SK-N-SH (cell line): Measurements from ENCODE around the gene HDGFL3. TPM values are rescaled to one million over a fixed set of nuclear protein-coding genes. Genes with fewer than 3 reads are reported as not detected.

ENCODE experiments used
- CTCF ChIA-PET: fragments of 300-600, 350-600 bp; formaldehyde crosslinking; extraction: SDS; loops from one replicate; lab custom pipeline; 2021; lab: Yijun Ruan, JAX
- POLR2A ChIA-PET: fragments of 350-600 bp; sonication (Branson Sonifier 250); formaldehyde crosslinking; extraction: SDS; loops from one replicate; lab custom pipeline; 2020; ENCODE audit warnings: antibody characterized with exemption, inconsistent platforms; lab: Yijun Ruan, JAX
- DNase-seq: peaks from one replicate; pipeline ENCODE4 v3.0.0; 2012
- H2AFZ ChIP-seq: fragments of 200-600 bp; sonication (generic); 2 replicates; pipeline ENCODE4 v1.8.1; 2016; ENCODE audit warnings: antibody characterized with exemption, mild to moderate bottlenecking, low read depth
- H3F3A ChIP-seq: fragments of 200-600 bp; sonication (generic); replicated peaks from 2 replicates; pipeline ENCODE3; 2016; ENCODE audit warnings: antibody characterized with exemption, mild to moderate bottlenecking; ENCODE audit not compliant: insufficient read depth
- H3K27ac ChIP-seq, 2 experiments: fragments of 200-500 bp in 1 of 2; fragments of 200-600 bp in 1 of 2; sonication (Bioruptor generic) in 1 of 2; sonication (generic), shearing (Covaris generic) in 1 of 2; 2 replicates each; pipeline versions ENCODE4 v1.5.1 to v1.6.1; 2014 to 2016; ENCODE audit warnings: low read depth in 2 of 2, inconsistent platforms in 1 of 2, low read length in 1 of 2, mild to moderate bottlenecking in 1 of 2, mixed read lengths in 1 of 2
- H3K27me3 ChIP-seq: fragments of 200-600 bp; sonication (generic), shearing (Covaris generic); 2 replicates; pipeline ENCODE4 v1.6.1; 2016; ENCODE audit warnings: mixed run types; ENCODE audit not compliant: insufficient read depth
- H3K36me3 ChIP-seq, 2 experiments: fragments of 200-500 bp in 1 of 2; fragments of 200-600 bp in 1 of 2; sonication (Bioruptor generic) in 1 of 2; sonication (generic) in 1 of 2; replicated peaks in 1 of 2; 2 replicates each; pipeline versions ENCODE3 to v1.5.1; 2014 to 2016; ENCODE audit warnings: low read length in 1 of 2, mild to moderate bottlenecking in 1 of 2; ENCODE audit not compliant: insufficient read depth in 2 of 2, control insufficient read depth in 1 of 2
- H3K4me1 ChIP-seq, 2 experiments: fragments of 200-500 bp in 1 of 2; fragments of 200-600 bp in 1 of 2; sonication (Bioruptor generic) in 1 of 2; sonication (generic), shearing (Covaris generic) in 1 of 2; 2 replicates each; pipeline versions ENCODE4 v1.5.1 to v1.6.1; 2014 to 2016; ENCODE audit warnings: low read depth in 1 of 2, low read length in 1 of 2, mixed run types in 1 of 2; ENCODE audit not compliant: insufficient read depth in 2 of 2, control insufficient read depth in 1 of 2
- H3K4me2 ChIP-seq: fragments of 200-600 bp; sonication (generic), shearing (Covaris generic); 2 replicates; pipeline ENCODE4 v1.6.1; 2017; ENCODE audit warnings: mixed run types
- H3K4me3 ChIP-seq, 2 experiments: fragments of 200-500 bp in 1 of 2; fragments of 200-600 bp in 1 of 2; sonication (Bioruptor generic) in 1 of 2; sonication (generic), shearing (Covaris generic) in 1 of 2; 2 replicates each; pipeline versions ENCODE4 v1.5.1 to v1.8.1; 2014 to 2016; ENCODE audit warnings: low read depth in 2 of 2, inconsistent platforms in 1 of 2, low read length in 1 of 2, mild to moderate bottlenecking in 1 of 2, mixed read lengths in 1 of 2, moderate library complexity in 1 of 2
- H3K79me2 ChIP-seq: fragments of 200-600 bp; sonication (generic); 2 replicates; pipeline ENCODE4 v1.8.1; 2017; ENCODE audit warnings: mild to moderate bottlenecking; ENCODE audit not compliant: insufficient read depth
- H3K9ac ChIP-seq: fragments of 200-600 bp; sonication (generic); 2 replicates; pipeline ENCODE4 v1.6.1; 2017; ENCODE audit warnings: mixed run types
- H3K9me2 ChIP-seq: fragments of 200-600 bp; sonication (generic); 2 replicates; pipeline ENCODE4 v1.6.1; 2017; ENCODE audit warnings: mixed run types
- H3K9me3 ChIP-seq: fragments of 200-600 bp; sonication (generic); 2 replicates; pipeline ENCODE4 v1.6.1; 2017; ENCODE audit warnings: mixed run types, mild to moderate bottlenecking, moderate library complexity
- H4K20me1 ChIP-seq: fragments of 200-600 bp; sonication (generic); 2 replicates; pipeline ENCODE4 v1.6.1; 2017; ENCODE audit warnings: mild to moderate bottlenecking, mixed run types; ENCODE audit not compliant: insufficient read depth
- CHD2 ChIP-seq: fragments of 150-350 bp; IDR thresholded peaks from 2 replicates; pipeline ENCODE4 v1.6.1; 2018; ENCODE audit warnings: low read length; ENCODE audit not compliant: partially characterized antibody
- ELF1 ChIP-seq: IDR thresholded peaks from 2 replicates; pipeline ENCODE4 v1.4.0; 2012
- FOXM1 ChIP-seq: IDR thresholded peaks from 2 replicates; pipeline ENCODE4 v1.4.0; 2012; ENCODE audit warnings: low read depth, mild to moderate bottlenecking
- GABPA ChIP-seq: IDR thresholded peaks from 2 replicates; pipeline ENCODE4 v1.4.0; 2012; ENCODE audit warnings: low read depth, mild to moderate bottlenecking
- JUND ChIP-seq: IDR thresholded peaks from 2 replicates; pipeline ENCODE4 v1.4.0; 2012
- MXI1 ChIP-seq: IDR thresholded peaks from 2 replicates; pipeline ENCODE4 v1.6.1; 2012; ENCODE audit warnings: mild to moderate bottlenecking, low read depth, low read length, improper control_type of control experiment
- NFIC ChIP-seq: IDR thresholded peaks from 2 replicates; pipeline ENCODE4 v1.4.0; 2012; ENCODE audit warnings: borderline replicate concordance
- NRF1 ChIP-seq: IDR thresholded peaks from 2 replicates; pipeline ENCODE4 v1.6.1; 2012; ENCODE audit warnings: low read depth, mild to moderate bottlenecking, low read length
- RCOR1 ChIP-seq: fragments of 150-350 bp; IDR thresholded peaks from 2 replicates; pipeline ENCODE4 v1.6.1; 2017; ENCODE audit warnings: antibody characterized with exemption, low read length
- RFX5 ChIP-seq: IDR thresholded peaks from 2 replicates; pipeline ENCODE4 v1.6.1; 2012; ENCODE audit warnings: mild to moderate bottlenecking, improper control_type of control experiment, low read length
- SIN3A ChIP-seq: IDR thresholded peaks from 2 replicates; pipeline ENCODE4 v1.6.1; 2012; ENCODE audit warnings: low read depth, mild to moderate bottlenecking, low read length, moderate library complexity, borderline replicate concordance
- SMC3 ChIP-seq: IDR thresholded peaks from 2 replicates; pipeline ENCODE4 v1.6.1; 2012; ENCODE audit warnings: low read depth, low read length, improper control_type of control experiment
- TAF1 ChIP-seq: IDR thresholded peaks from 2 replicates; pipeline ENCODE4 v1.6.1; 2012; ENCODE audit warnings: low read depth, mild to moderate bottlenecking, low read length, moderate library complexity, borderline replicate concordance
- TCF12 ChIP-seq: IDR thresholded peaks from 2 replicates; pipeline ENCODE4 v1.4.0; 2012
- whole genome bisulfite sequencing: methylation state at CpG from one replicate; pipeline ENCODE4 v1.1.6; 2017; ENCODE audit warnings: low lambda C conversion rate; 5-methylcytosine and 5-hydroxymethylcytosine counted together
- polyA plus RNA-seq, 3 experiments: library from polyadenylated mRNA; depleted of rRNA; stranded (reverse); fragments of >200 nt; gene quantifications; 2 replicates each; pipeline ENCODE4 v1.2.3, GENCODE V29; 2012
- TF ChIP-seq, protein P1 (sequence below): fragments of 150-350 bp; IDR thresholded peaks from 2 replicates; pipeline ENCODE4 v1.6.1; 2016; ENCODE audit warnings: mild to moderate bottlenecking, low read depth, low read length
- TF ChIP-seq, protein P2 (sequence below): IDR thresholded peaks from 2 replicates; pipeline ENCODE4 v1.4.0; 2012; ENCODE audit warnings: low read depth, borderline replicate concordance
- TF ChIP-seq, protein P3 (sequence below): fragments of 200-600 bp; sonication (generic); IDR thresholded peaks from 2 replicates; pipeline ENCODE4 v1.6.1; 2017; ENCODE audit warnings: antibody characterized with exemption, mild to moderate bottlenecking, moderate library complexity
- TF ChIP-seq, protein P4 (sequence below): IDR thresholded peaks from 2 replicates; pipeline ENCODE4; 2012

HDGFL3 gene
- polyA plus RNA-seq, 1 of the 3 experiments (the other 2 are of a cell fraction) = 8.0 TPM

DNA sequence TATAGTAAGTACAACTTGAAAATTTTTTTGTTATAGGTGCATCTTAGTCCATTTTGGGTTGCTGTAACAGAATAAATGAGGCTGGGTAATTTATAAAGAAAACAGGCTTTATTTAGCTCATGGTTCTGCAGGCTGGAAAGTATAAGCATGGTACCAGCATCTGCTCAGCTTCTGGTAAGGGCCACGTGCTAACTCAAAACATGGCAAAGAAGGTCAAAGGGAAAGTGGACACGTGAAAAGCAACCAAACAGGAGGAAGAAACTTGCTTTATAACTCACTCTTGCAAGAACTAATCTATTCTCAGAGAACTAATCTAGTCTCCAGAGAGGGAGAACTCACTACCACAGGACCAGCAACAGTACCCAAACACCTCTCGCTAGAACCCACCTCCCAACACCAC is 9.1 kb downstream of the HDGFL3 start (continued):
- TF ChIP-seq TCF12 = no peak
- TF ChIP-seq NFIC = no peak

DNA sequence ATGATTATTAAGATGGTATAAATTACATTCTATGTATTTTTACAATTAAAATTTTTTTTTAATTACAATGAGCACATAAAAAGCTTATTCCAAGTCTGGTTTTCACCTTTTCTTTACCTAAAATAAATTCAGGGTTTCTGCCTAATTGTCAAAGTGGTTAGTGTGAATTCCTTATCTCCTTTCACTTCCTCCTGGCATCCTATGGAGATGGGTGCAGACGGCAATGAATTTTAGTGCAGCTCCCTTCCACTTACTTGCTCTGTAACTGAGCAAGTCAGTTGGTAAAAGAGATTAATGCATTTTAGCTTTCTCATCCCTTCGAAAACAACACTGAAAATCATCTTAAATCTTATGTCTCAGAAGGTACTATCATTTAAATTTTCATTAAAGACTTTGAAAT is 13.1 kb downstream of the HDGFL3 start:
- H4K20me1 ChIP-seq = peaks cover 20% of the 10 kb centered on the region
- ChIA-PET POLR2A (no interaction called here), CTCF (interaction anchor here (1.1 to 1.5 kb wide), 2 partner anchors 10 to 18 kb away, joined by 3 read pairs; no protein-coding TSS in a partner anchor)

DNA sequence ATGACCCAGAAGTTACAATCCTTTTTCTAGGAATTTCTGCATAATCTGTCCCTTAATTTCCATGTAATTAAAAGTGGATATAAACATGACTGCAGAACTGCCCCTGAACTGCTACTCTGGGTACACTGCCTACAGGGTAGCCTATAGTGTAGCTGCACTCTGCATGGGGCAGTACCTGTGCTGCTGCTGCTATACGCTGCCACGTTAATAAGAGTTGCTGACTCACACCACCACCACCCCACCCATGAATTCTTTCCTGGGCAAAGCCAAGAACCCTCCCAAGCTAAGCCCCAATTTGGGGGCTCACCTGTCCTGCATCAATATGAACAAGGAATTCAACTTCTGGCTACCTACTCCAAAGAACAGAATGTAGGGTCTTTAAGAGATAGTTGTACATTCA is 13.9 kb downstream of the HDGFL3 start:
- Histone ChIP-seq H3K9me2 (no peaks in the 10 kb centered on the region), H3K9me3 (no peaks in the 10 kb centered on the region), H3K36me3 (peaks cover 0 to 10% of the 10 kb centered on the region in 2 experiments), H3K27ac (no peak overlapping the region), H3K4me2 (no peak overlapping the region), H3F3A (peaks cover 5% of the 10 kb centered on the region), H3K9ac (no peak overlapping the region), H3K79me2 (peaks cover 97% of the 10 kb centered on the region), H3K27me3 (no peaks in the 10 kb centered on the region), H3K4me1 (peaks cover 0 to 8% of the 10 kb centered on the region in 2 experiments; a peak in 3 of 4 replicates), H4K20me1 (peaks cover 20% of the 10 kb centered on the region), H2AFZ (no peak overlapping the region), H3K4me3 (no peak overlapping the region)
- ChIA-PET CTCF (interaction anchor here (1.1 kb wide), 1 partner anchor 9 kb away, joined by 3 read pairs; no protein-coding TSS in a partner anchor), POLR2A (no interaction called here)
- 86% methylated on average over 2 of the region's 2 CpGs for WGBS
- no peak for DNase-seq
- TF ChIP-seq RCOR1 (no peak), NRF1 (no peak), RFX5 (no peak), TCF12 (no peak), SIN3A (no peak), MXI1 (no peak), ELF1 (no peak), FOXM1 (no peak), CHD2 (no peak), SMC3 (no peak)
- TF ChIP-seq, protein P1, sequence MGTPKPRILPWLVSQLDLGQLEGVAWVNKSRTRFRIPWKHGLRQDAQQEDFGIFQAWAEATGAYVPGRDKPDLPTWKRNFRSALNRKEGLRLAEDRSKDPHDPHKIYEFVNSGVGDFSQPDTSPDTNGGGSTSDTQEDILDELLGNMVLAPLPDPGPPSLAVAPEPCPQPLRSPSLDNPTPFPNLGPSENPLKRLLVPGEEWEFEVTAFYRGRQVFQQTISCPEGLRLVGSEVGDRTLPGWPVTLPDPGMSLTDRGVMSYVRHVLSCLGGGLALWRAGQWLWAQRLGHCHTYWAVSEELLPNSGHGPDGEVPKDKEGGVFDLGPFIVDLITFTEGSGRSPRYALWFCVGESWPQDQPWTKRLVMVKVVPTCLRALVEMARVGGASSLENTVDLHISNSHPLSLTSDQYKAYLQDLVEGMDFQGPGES = no peak
- TF ChIP-seq, protein P2, sequence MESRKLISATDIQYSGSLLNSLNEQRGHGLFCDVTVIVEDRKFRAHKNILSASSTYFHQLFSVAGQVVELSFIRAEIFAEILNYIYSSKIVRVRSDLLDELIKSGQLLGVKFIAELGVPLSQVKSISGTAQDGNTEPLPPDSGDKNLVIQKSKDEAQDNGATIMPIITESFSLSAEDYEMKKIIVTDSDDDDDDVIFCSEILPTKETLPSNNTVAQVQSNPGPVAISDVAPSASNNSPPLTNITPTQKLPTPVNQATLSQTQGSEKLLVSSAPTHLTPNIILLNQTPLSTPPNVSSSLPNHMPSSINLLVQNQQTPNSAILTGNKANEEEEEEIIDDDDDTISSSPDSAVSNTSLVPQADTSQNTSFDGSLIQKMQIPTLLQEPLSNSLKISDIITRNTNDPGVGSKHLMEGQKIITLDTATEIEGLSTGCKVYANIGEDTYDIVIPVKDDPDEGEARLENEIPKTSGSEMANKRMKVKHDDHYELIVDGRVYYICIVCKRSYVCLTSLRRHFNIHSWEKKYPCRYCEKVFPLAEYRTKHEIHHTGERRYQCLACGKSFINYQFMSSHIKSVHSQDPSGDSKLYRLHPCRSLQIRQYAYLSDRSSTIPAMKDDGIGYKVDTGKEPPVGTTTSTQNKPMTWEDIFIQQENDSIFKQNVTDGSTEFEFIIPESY = no peak
- TF ChIP-seq, protein P3, sequence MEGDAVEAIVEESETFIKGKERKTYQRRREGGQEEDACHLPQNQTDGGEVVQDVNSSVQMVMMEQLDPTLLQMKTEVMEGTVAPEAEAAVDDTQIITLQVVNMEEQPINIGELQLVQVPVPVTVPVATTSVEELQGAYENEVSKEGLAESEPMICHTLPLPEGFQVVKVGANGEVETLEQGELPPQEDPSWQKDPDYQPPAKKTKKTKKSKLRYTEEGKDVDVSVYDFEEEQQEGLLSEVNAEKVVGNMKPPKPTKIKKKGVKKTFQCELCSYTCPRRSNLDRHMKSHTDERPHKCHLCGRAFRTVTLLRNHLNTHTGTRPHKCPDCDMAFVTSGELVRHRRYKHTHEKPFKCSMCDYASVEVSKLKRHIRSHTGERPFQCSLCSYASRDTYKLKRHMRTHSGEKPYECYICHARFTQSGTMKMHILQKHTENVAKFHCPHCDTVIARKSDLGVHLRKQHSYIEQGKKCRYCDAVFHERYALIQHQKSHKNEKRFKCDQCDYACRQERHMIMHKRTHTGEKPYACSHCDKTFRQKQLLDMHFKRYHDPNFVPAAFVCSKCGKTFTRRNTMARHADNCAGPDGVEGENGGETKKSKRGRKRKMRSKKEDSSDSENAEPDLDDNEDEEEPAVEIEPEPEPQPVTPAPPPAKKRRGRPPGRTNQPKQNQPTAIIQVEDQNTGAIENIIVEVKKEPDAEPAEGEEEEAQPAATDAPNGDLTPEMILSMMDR = no peak

More for the DNA sequence above, 13.1 kb downstream of the HDGFL3 start:
- no peaks in the 10 kb centered on the region for H3K9me2 ChIP-seq
- no peak for TF ChIP-seq TAF1
- TF ChIP-seq GABPA = no peak
- no peak for TF ChIP-seq JUND
- TF ChIP-seq, protein P4, sequence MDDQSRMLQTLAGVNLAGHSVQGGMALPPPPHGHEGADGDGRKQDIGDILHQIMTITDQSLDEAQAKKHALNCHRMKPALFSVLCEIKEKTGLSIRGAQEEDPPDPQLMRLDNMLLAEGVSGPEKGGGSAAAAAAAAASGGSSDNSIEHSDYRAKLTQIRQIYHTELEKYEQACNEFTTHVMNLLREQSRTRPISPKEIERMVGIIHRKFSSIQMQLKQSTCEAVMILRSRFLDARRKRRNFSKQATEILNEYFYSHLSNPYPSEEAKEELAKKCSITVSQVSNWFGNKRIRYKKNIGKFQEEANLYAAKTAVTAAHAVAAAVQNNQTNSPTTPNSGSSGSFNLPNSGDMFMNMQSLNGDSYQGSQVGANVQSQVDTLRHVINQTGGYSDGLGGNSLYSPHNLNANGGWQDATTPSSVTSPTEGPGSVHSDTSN = no peak
- H3K4me1 ChIP-seq = peaks cover 0 to 8% of the 10 kb centered on the region in 2 experiments; a peak in 3 of 4 replicates
- peaks cover 97% of the 10 kb centered on the region for H3K79me2 ChIP-seq
- H3K27me3 ChIP-seq = no peaks in the 10 kb centered on the region
- no peak overlapping the region for H3K4me2 ChIP-seq
- DNase-seq = no peak
- H3K4me3 ChIP-seq = no peak overlapping the region
- peaks cover 5% of the 10 kb centered on the region for H3F3A ChIP-seq
- no peak overlapping the region for H2AFZ ChIP-seq
- no peak overlapping the region for H3K27ac ChIP-seq
- no peak overlapping the region for H3K9ac ChIP-seq
- 93% methylated on average over 2 of the region's 2 CpGs for WGBS
- H3K9me3 ChIP-seq = no peaks in the 10 kb centered on the region
- peaks cover 0 to 10% of the 10 kb centered on the region in 2 experiments for H3K36me3 ChIP-seq
